Endothelial cell of umbilical vein (primary cell): ENCODE measurements around the gene ADCY5. TPM values are rescaled to one million over a fixed set of nuclear protein-coding genes. Genes with fewer than 3 reads are reported as not detected.

ENCODE experiments used
- BruUV-seq: library from RNA; stranded (reverse); fragments of 400-500 nt; replicated peaks from 2 replicates; lab custom pipeline; 2021; lab: Mats Ljungman, UMichigan
- CTCF ChIA-PET: fragments of 300-600, 350-600 bp; sonication (Branson Sonifier 250); formaldehyde crosslinking; loops from one replicate; lab custom pipeline; 2021; ENCODE audit warnings: antibody characterized with exemption, inconsistent platforms; lab: Charles Lee
- POLR2A ChIA-PET: fragments of 300-600, 350-600 bp; sonication (Branson Sonifier 250); formaldehyde crosslinking; loops from one replicate; lab custom pipeline; 2021; ENCODE audit warnings: antibody characterized with exemption, inconsistent platforms; lab: Charles Lee
- DNase-seq: peaks from one replicate; pipeline ENCODE4 v3.0.0-alpha.2; 2011; ENCODE audit warnings: low read depth, low spot score
- FAIRE-seq: peaks from 2 replicates; lab custom pipeline; 2011; peaks lifted over from hg19 to GRCh38; lab: Jason Lieb, UNC
- H2AFZ ChIP-seq: 2 replicates; pipeline ENCODE4 v1.6.0; 2012; ENCODE audit warnings: low read depth, low read length, control low read depth, inconsistent platforms
- H3K27ac ChIP-seq: 2 replicates; pipeline ENCODE4 v1.5.1; 2011; ENCODE audit warnings: low read depth, mild to moderate bottlenecking, control low read depth, low read length, moderate library complexity; ENCODE audit not compliant: insufficient read depth
- H3K27me3 ChIP-seq, 2 experiments: 2 replicates each; pipeline versions ENCODE4 v1.6.0 to v1.6.1; 2011; ENCODE audit warnings: low read length in 2 of 2, mixed read lengths in 1 of 2; ENCODE audit not compliant: control insufficient read depth in 2 of 2, insufficient read depth in 2 of 2
- H3K36me3 ChIP-seq, 2 experiments: 2 replicates in 1 of 2; 3 replicates in 1 of 2; pipeline ENCODE4 v1.5.1; 2011; ENCODE audit warnings: low read length in 2 of 2, mild to moderate bottlenecking in 1 of 2, moderate library complexity in 1 of 2; ENCODE audit not compliant: control insufficient read depth in 2 of 2, insufficient read depth in 2 of 2; ENCODE audit errors: extremely low read depth in 1 of 2
- H3K4me1 ChIP-seq: 3 replicates; pipeline ENCODE4 v1.5.1; 2011; ENCODE audit warnings: mild to moderate bottlenecking, low read length; ENCODE audit not compliant: control insufficient read depth, insufficient read depth; ENCODE audit errors: extremely low read depth
- H3K4me2 ChIP-seq: 2 replicates; pipeline ENCODE4 v1.6.1; 2011; ENCODE audit warnings: low read length, control low read depth, mixed read lengths; ENCODE audit not compliant: insufficient read depth
- H3K4me3 ChIP-seq, 3 experiments: fragments of 200-600 bp in 1 of 3; sonication (generic), shearing (Covaris generic) in 1 of 3; replicated peaks in 1 of 3; 2 replicates each; pipeline ENCODE4 v1.5.1; 2011 to 2016; ENCODE audit warnings: control low read depth in 3 of 3, low read length in 3 of 3, mild to moderate bottlenecking in 2 of 3, inconsistent platforms in 1 of 3, low read depth in 1 of 3, moderate library complexity in 1 of 3; ENCODE audit not compliant: insufficient read depth in 1 of 3
- H3K79me2 ChIP-seq: 2 replicates; pipeline ENCODE4 v1.6.0; 2012; ENCODE audit warnings: low read length, inconsistent platforms; ENCODE audit not compliant: control insufficient read depth, insufficient read depth
- H3K9ac ChIP-seq: replicated peaks from 2 replicates; pipeline ENCODE3; 2011; ENCODE audit warnings: low read length, control low read depth; ENCODE audit not compliant: insufficient read depth; ENCODE audit errors: extremely low read depth
- H3K9me1 ChIP-seq: replicated peaks from 3 replicates; pipeline ENCODE4 v1.6.0; 2011; ENCODE audit warnings: mild to moderate bottlenecking, low read length; ENCODE audit not compliant: control insufficient read depth, insufficient read depth; ENCODE audit errors: extremely low read depth
- H3K9me3 ChIP-seq: replicated peaks from 2 replicates; pipeline ENCODE4 v1.5.1; 2012; ENCODE audit warnings: low read length, inconsistent platforms; ENCODE audit not compliant: control insufficient read depth, insufficient read depth
- H4K20me1 ChIP-seq: replicated peaks from 2 replicates; pipeline ENCODE3; 2011; ENCODE audit warnings: mild to moderate bottlenecking, low read length; ENCODE audit not compliant: control insufficient read depth, insufficient read depth; ENCODE audit errors: extremely low read depth
- CTCF ChIP-seq, 2 donors: IDR thresholded peaks; 1 replicate in 1 of 2; 2 replicates in 1 of 2; pipeline ENCODE4 v1.5.1; 2011; ENCODE audit warnings: low read length in 2 of 2, mild to moderate bottlenecking in 2 of 2, moderate library complexity in 2 of 2, control low read depth in 1 of 2, inconsistent platforms in 1 of 2, low read depth in 1 of 2; ENCODE audit not compliant: insufficient read depth in 1 of 2; ENCODE audit errors: extremely low read depth in 1 of 2
- EZH2 ChIP-seq: IDR thresholded peaks from 2 replicates; pipeline ENCODE4 v1.6.1; 2012; ENCODE audit warnings: borderline replicate concordance, low read depth, mild to moderate bottlenecking, moderate library complexity, low read length, inconsistent platforms; ENCODE audit not compliant: severe bottlenecking
- GATA2 ChIP-seq: IDR thresholded peaks from 2 replicates; pipeline ENCODE4 v1.7.0; 2011; ENCODE audit warnings: low read depth, mild to moderate bottlenecking, moderate library complexity, mixed read lengths, low read length; ENCODE audit not compliant: insufficient read length, insufficient read depth
- JUN ChIP-seq: IDR thresholded peaks from 2 replicates; pipeline ENCODE4 v1.6.1; 2011; ENCODE audit warnings: borderline replicate concordance, low read depth; ENCODE audit not compliant: insufficient read length, insufficient read depth
- dilution Hi-C: fragments of 300-500 bp; cut with MboI; formaldehyde crosslinking; loops from one replicate; pipeline ENCODE4 v1.15.0; 2019; ENCODE audit warnings: low sequenced_read_pairs; ENCODE audit not compliant: extremely low pct_ligation_motif_present
- intact Hi-C: fragments of 100-400 bp; cut with micrococcal nuclease; formaldehyde crosslinking; loops from one replicate; pipeline ENCODE4 v1.10.0; 2022
- polyA plus RNA-seq, 4 experiments: library from polyadenylated mRNA; depleted of rRNA in 3 of 4; stranded (reverse) in 3 of 4; unstranded in 1 of 4; fragments of >200 nt; gene quantifications; 2 replicates each; pipeline versions ENCODE4 v1.2.1 to v1.2.3, GENCODE V29; 2011 to 2012; ENCODE audit warnings: missing spikeins in 1 of 4
- total RNA-seq: library from RNA; stranded (reverse); gene quantifications from 2 replicates; pipeline ENCODE4 v1.2.3, GENCODE V29; 2021

The ADCY5 gene
- total and polyA plus RNA-seq, 2 donors (not counting 3 experiments of a cell fraction or from before 2014, with no cell fraction given): 0.01 TPM; not detected in 1

GRCh38 chr3:123481722-123482457 is 33.0 kb upstream of the ADCY5 start:
- H3K4me3 ChIP-seq: no peak overlapping the region
- no TSS peak for BruUV-seq
- H3K9ac ChIP-seq: no peak overlapping the region
- H4K20me1 ChIP-seq: no peaks in the 10 kb centered on the region
- no peaks in the 10 kb centered on the region for H3K36me3 ChIP-seq
- POLR2A ChIA-PET: no interaction called here
- no peaks in the 10 kb centered on the region for H3K4me1 ChIP-seq
- CTCF ChIA-PET: interaction anchor here (1.2 kb wide), 1 partner anchor 15 kb away, joined by 4 read pairs; no protein-coding TSS in a partner anchor
- H3K4me2 ChIP-seq: no peak overlapping the region
- intact Hi-C loops (no loop called here), dilution Hi-C loops (no loop called here)
- no peaks in the 10 kb centered on the region for H3K9me3 ChIP-seq
- H3K27ac ChIP-seq: no peak overlapping the region
- no peaks in the 10 kb centered on the region for H3K9me1 ChIP-seq
- TF ChIP-seq EZH2 (no peak), GATA2 (no peak), CTCF (IDR thresholded peaks at IDR 0.05; ENCODE audit: extremely low read depth in 1 of 2, insufficient read depth in 1 of 2, low read depth in 1 of 2, low read length in 2 of 2) (no peak), JUN (no peak)
- no peaks in the 10 kb centered on the region for H3K79me2 ChIP-seq
- peaks cover 6 to 10% of the 10 kb centered on the region in 2 experiments for H3K27me3 ChIP-seq
- FAIRE-seq (no peak), DNase-seq (no peak)
- H2AFZ ChIP-seq: no peak overlapping the region
